Myocyte (in vitro differentiated cells): ENCODE data around the gene PARVG. TPM values are rescaled to one million over a fixed set of nuclear protein-coding genes. Genes with fewer than 3 reads are reported as not detected.

Experiments used
- DNase-seq: peaks from one replicate; pipeline ENCODE4 v3.0.0-alpha.2; 2012; ENCODE audit warnings: low read depth
- total RNA-seq: library from RNA; depleted of rRNA; stranded (reverse); fragments of >200 nt; gene quantifications from 2 replicates; pipeline ENCODE4 v1.2.3, GENCODE V29; 2014

The PARVG gene
- total RNA-seq, 1 donor from 2014 or later, result not detected

DNA sequence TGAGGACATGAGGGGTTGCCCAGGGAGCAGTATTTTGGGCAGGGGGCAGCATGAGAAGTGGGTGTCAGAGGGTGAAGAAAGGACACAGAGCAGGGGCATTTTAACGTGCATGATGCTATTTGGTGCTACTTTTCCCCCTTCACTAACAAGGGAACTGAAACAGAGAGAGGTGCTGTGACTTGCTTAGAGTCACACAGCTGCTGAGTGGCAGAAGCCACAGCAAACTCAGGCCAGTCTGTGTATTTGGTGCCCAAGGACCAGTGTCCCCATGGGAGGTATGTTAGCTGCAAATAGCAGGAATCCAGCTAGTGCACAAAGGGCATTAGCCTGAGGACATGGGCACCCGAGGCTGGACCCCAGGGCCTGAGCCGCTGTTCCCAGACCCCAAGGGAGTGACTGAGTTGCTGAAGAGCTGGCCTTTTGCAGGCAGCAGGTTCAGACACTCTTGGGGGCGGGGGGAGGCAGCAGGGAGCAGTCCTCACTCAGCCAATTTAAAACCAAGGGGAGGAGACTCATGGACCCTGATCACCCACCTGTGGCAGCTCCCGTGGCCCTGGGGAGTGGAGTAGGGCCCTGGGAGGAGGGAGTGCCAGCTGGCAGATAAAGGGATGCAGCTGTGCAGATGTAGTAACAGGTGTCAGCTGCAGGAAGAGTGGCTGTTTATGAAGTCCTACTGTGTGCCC, 14.6 kb downstream of the PARVG start:
- no peak for DNase-seq

DNA sequence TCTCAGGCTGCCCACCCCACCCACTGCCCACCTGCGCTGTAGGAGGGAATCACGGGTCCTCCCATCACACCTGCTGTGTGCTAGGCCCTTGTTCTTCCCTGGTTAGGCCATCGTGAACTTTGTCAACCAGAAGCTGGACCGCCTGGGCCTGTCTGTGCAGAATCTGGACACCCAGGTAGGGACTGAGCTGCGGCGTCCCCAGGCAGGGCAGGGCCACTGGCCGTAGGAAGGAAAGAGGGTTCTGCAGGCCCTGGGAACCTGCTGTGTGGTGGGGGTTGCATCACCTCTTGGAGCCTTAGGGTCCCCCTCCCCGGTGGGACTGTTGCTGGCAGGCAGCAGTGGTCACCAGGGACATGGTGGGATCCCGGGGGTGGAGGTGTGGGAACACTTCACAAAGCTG, 15.5 kb downstream of the PARVG start:
- DNase-seq, result no peak

DNA sequence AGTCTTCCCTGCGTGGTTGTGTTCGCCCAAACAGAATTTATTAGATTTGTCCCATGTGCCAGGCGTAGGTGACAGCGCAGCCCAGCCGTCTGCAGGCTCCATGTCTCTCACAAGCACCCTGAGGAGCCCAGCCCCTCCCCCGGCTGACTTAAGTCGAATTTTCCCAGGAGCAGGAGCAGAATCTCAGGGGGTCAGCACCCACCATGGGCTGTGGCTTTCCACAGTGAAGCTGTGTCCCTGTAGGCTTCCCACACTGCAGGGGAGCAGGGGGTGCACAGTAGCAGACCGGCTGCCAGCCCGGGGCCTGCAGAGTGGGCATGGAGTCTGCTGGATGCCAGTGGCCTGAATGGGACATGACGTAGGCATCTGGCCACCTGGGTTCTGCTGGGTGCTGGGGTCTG, 16.0 kb downstream of the PARVG start:
- no peak for DNase-seq

DNA sequence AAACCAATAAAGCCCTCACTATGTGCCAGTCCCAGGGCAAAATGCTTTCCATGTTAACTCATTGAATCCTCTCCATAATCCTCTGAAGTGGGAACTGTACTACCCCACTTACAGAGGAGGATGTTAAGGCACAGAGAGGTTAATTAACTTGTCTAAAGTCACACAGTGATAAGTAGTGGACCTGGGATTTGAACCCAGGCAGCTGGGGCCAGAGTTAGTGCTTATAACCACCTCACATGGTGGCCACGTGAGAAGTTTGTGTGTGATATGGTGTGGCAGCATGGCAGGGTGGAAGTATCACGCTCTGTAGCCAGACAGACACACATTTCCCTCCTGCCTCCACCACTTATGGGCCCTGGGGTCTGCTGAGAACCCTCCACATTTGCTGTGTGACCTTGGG, 16.5 kb downstream of the PARVG start:
- no peak for DNase-seq

DNA sequence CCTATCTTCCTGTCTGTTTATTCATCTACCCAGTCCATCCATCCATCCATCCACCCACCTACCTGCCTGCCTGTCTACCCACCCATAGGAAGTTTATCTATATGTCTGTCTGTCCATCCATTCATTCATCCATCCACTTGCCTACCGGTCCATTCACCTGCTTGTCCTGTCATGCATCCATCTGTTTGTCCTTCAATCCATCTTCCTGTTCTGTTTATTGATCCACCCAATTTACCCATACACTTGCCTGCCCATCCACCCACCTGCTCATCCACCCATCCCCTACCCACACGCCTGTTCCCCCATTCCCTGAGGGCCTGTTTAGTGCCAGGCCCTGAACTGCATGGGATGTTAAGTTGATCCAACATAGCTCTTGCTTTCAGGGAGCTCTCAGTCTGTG, 18.4 kb downstream of the PARVG start:
- DNase-seq, result no peak

DNA sequence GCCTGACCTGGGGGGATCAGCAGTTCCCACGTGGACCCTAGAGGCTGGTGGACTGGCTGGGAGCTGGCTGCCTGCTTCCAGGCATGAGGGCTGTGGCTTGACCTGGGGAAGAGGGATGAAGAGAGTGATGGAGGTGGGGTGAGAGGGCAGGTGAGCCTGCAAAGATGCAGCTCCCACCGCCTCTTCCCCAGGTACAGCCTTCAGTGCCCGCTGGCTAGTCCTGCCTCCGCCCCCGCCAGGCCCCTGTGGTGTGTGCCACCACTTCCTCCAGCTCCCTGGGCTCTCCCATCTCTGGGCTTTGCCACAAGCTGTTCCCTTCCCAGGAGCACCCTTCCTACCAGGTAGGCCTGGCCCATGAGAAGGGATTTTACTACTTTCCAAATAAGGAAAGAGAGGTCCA, 19.1 kb downstream of the PARVG start:
- no peak for DNase-seq

DNA sequence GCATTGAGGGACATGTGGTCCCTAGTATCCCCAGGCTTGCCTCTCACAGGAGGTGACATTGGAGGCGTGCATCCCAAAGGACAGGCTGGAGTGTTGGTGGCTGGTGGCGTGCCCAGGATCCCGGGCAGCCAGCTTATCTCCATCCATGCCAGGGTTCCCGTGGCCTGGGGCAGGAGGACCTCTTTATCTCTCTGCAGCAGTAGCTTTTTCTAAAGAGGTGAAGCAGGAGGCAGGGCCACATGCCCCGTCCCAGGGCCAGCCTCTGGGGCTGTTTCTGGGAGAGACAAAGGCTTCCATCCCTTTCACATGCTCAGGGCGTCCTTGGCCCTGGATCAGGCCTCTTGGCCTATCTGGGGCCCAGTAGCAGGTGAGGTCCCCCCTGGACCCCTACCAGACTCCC, 19.7 kb downstream of the PARVG start:
- no peak for DNase-seq

DNA sequence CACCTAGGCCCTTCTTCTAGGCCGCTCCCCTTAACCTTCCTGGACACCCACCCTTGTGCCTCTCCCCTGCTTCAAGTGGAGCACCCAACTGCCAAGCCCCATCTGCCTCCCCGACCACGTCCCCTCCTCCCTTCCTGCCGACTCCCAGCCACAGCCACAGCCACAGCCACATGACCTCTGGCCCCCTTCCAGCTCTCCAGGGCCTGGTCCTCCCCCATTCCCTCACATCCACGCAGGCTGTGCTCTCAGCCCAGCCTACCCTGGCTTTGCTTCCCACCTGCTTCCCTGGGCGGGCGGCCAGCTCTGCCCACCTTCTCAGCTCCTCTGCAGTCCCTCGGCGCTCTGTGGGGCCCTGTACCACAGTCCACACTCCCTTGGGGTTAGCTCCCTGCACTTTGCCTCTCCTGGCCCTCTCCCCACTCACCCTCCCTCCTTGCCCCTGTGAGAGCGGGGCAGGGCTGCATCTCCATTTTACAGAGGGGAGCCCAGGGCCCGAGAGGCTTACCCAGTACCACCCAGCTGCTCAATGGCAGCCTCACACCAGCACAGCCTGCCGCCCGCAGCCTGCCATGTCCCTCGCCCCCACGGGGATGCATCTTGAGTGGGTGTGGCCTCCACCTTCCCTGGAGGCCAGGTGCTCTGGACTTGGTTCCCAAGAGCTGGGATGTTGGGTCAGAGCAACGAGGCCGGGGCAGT, 20.3 kb downstream of the PARVG start:
- peak; percentile 45 for DNase-seq

DNA sequence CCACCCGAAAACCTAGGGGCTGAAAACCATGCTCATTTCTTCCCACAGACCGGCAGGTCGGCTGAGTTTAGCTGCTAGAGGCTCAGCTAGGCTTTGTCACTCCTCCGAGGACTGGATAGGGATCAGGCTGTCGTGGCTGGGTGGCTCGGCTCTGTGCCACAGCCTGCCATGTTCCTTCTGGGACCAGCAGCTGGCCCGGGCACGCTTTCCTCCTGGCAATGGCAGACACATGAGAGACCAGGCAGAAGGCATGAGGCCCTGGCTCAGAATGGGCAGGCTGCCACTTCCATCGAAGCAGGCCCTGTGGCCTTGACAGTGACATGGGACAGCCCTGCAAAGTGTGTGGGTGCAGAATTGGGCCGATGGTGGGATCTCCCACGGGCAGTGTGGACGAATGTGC, 20.9 kb downstream of the PARVG start:
- no peak for DNase-seq

DNA sequence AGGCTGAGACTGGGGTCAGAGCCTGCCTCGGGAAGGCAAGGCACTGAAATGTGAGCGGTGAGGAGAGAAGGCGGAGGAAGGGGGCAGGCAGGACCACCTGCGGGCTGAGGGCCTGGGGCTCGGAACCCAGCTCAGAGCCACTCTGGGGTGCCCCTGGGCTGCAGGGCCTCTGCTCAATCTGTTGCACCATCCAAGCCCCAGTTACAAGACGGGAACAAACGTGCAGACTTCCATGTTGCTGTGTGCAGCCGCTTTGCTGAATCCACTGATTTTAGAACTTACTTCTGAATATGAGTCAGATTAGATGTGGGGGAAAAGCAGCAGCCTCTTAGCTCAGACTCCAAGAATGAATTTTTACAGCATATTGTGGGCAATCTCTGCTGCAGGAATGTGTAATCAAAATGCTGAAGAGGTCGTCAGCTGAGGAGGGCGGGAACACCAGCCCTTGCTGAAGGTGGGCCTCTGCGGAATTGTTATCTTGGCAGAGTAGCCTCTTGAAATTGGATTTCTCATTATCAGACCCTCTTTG, 21.6 kb downstream of the PARVG start:
- peak; percentile 33 for DNase-seq

DNA sequence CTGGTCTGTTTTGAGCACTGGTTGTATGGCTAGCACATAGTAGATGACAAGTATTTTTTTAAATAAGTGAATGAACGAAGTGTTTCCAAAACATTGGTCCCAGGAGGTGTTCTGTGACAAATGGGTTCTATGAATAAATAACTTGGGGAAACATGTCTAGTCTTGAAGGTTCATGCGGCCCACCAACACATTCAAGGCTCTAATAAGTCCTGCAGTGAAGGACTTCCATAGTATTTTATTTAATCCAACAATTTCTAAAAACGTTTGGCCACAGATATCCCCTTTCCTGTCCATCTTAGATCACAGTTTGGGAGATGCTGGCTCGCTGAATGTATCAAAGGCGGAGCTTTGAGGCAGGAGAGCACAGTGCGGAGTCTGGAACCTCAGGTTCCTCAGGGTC, 22.5 kb downstream of the PARVG start:
- DNase-seq, result no peak

DNA sequence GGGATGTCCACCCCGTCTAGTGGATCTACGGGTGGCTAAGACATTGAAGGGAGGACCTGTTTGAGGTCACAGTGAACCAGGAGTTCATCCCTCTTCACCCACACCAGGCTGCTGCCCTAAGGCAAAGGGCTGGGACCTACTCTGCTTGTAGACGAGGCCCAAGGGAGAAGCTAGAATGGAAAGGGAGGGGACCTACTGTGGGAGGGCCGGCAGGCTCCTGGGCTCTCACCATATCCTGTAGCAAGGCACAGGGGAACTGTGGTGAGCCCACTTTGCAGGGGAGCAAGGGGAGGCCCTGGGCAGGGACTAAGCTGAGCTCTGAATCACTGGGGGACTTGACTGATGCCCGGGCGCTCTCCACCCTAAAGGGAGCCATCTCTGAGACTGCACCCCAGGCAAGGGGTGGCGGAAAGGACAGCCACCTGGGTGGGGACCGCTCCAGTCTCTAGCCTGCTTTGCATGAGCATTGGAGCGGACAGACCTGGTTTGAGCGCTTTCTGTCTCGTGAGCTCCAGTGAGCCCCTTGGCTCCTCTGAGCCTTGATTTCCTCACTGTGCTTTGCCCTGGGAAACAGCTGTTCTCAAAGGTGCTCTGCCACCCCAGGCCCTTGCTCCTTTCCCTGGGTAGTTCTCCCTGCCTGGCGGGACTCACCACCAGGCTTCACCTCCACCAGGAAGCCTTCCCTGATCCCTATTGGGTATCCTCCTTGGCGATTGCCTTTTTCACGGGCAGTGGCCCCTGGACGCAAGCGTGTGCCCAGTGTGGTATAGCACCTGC, 24.2 kb downstream of the PARVG start:
- DNase-seq, result no peak

DNA sequence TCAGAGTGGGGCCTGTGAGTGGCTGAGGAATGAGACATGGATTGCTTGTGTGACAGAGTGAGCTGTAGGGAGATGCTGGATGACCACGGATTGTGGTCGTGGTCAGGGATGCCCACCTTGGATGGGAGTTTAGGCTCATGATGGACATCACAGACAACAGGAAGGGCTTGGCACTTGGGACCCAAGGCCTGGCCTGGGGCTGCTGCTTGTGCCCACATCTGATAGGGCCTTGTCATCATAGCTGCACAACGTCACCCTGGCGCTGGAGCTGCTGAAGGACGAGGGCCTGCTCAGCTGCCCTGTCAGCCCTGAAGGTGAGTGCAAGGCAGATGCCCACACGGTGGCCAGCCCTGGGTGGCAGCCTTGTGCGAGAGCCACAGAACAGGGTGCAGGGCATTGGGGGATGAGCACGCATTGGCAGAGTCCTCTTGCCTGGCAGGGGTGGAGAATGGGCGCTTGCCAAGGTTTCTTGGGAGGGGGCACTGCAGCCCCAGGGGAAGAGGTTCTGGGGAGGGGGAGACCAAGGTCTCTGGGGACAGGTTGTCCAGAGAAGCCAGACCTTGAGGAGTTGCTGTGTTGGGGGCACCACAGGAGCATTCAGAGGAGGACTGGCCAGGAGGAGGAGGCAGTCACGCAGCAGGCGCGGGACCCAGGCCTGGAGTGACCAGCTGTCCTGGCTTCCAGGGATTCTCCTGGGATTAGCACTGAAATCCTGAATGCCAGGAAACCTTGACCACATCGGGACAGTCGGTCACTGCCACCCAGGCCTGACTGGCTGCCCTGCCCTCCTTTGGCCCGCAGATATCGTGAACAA, 25.0 kb downstream of the PARVG start:
- peak; percentile 71 for DNase-seq

DNA sequence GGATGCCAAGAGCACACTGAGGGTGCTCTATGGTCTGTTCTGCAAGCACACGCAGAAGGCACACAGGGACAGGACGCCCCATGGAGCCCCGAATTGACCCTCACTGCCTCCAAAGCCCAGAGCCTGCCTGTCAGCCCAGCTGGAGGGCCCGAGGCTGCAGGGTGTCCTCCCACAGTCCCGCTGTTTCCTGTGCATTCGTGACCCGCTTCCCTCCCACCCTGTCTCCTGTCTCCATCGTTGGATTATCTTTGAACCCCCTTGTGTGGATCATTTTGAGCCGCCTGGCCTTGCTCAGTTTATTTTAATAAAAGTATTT, 25.6 kb downstream of the PARVG start:
- no peak for DNase-seq

DNA sequence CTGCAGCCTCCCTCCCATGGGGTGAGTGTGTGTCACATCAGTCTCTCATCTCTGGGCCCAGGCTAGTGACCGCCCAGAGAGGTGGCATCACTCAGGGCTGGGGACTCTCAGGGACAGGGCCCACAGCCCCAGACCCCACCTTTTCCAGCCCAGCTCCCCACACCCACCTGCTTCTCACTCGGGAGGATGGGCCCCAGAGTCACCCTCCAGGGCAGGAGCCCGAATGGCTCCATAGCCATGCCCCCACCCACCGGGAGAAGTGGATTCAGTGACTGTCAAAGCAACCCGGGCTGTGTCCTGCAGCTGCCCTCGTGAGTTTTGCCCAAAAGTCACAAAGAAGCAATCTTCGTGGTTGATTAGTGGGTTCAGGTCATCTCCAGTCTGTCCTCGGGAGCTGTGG, 26.0 kb downstream of the PARVG start:
- no peak for DNase-seq

DNA sequence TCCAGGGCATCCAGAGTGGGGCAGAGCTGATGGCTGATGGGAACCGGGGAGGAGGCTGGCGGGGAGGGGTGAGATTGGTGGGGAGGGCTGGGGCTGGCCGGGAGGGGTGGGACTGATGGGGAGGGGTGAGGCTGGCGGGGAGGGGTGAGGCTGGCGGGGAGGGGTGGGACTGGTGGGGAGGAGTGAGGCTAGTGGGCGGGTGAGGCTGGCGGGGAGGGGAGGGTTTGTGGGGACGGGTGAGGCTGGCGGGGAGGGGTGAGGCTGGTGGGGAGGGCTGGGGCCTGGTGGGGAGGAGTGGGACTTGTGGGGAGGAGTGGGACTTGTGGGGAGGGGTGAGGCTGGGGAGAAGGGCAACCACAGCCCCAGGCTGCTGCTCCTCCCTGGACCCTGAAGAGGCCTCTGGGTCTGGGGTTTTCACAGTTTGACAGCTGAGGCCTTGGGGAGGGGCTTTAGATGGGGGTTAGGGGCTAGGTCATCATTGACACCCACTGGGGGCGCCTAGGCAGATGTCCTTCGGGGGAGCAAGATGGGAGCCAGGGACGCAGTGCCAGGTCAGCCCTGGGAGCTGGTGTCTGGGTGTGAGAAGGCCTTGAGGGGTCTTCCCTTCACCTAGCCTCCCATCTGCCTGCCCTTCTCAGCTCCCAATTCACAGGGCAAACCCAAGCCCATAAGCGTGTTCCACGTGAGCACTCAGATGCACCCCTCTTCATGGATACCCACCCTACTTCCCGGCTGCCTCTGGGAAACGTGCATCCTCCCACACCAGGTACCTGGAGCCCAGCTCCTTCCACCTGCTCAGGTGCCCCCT, 26.7 kb downstream of the PARVG start:
- DNase-seq, result no peak

DNA sequence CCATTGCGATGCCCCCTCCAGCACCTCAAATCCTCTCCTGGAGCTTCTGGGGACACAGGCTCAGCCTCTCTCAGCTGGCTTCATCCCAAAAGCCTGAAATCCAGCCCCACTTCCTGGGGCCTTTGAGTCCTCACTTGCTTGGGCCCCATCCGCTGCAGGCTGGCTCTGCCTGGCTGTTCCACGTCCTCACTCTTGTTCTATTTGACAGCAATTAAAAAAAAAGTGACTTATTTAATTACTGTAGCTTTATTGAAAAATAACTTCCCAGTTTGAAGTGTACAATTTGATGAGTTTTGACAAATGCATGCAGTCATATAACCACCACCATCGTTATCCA, 27.2 kb downstream of the PARVG start:
- DNase-seq, result no peak

DNA sequence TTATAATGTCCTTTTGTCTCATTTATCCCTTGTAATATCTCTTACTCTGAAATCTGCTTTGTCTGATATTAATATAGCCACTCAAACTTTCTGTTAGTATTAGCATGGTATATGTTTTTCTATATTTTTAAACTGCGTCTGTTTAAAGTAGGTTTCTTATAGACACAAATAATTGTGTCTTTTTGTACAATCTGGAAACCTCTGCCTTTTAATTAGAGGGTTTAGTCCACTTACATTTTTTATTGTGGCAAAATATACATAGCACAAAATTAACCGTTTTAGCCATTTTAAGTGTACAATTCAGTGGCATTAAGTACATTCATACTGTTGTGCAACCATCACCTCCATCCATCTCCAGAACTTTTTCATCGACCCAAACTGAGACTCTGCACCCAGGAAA, 28.6 kb downstream of the PARVG start:
- no peak for DNase-seq

DNA sequence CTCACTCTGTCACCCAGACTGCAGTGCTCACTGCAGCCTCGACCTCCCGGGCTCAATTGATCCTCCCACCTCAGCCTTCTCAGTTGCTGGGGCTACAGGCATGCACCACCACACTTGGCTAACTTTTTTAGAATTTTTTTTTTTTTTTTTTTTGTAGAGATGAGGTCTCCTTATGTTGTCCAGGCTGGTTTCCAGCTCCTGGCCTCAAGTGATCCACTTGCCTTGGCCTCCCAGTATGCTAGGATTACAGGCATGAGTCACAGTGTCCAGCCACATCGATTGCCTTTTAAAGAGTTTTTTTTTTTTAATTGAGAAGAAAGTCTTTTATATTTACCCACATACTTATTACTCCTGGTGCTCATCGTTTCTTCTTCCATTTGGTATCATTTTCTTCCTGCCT, 30.0 kb downstream of the PARVG start:
- peak; percentile 37 for DNase-seq

DNA sequence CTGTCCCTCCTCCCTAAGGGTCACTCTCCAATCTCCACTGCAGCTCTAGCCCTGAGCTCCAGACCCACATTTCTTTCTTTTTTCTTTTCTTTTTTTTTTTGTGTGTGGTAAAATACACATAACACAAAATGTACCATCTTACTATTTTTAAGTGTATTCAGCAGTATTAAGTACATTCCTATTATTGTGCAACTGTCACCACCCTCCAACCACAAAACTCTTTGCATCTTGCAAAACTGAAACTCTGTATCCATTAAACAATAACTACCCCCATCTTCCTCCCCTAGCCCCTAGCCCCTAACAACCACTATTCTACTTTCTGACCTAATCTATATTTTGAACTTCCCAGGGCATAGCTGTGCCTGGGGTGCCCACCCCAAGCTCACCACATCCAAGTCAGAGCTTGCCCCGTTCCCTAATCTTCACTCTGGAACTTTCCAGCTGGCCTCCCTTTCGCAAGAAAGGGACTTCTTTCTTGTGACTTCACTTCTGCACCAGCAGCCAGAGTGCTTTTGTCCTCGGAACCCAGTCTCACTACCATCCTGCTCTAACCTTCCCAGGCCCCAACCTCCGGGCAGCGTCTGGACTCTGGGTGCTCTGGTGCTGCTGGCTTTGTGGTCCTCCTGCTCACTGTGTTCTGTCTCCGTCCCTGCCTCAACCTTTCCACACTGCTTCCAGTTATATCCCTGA, 30.7 kb downstream of the PARVG start:
- no peak for DNase-seq
